Gastroesophageal sphincter (tissue), 4 donors: ENCODE results near the gene NACA. TPM values are rescaled to one million over a fixed set of nuclear protein-coding genes. Genes with fewer than 3 reads are reported as not detected.

Experiments used
- ATAC-seq: fragments of 150-250 bp; one replicate; pipeline ENCODE4 v1.9.1; 2016; ENCODE audit warnings: mild to moderate bottlenecking, moderate library complexity
- H3K27ac ChIP-seq, 4 donors: fragments of 200-600 bp; sonication (generic) in 3 of 4; 1 replicate in 3 of 4; 2 replicates in 1 of 4; pipeline ENCODE4 v1.5.1; 2016 to 2019
- H3K27me3 ChIP-seq: fragments of 200-600 bp; sonication (generic); one replicate; pipeline ENCODE4 v1.5.1; 2019
- H3K36me3 ChIP-seq, 2 donors: fragments of 200-600 bp; sonication (generic); one replicate each; pipeline ENCODE4 v1.5.1; 2019; ENCODE audit warnings: control low read depth in 1 of 2
- H3K4me1 ChIP-seq, 3 donors: fragments of 200-600 bp; sonication (generic); 1 replicate in 2 of 3; 2 replicates in 1 of 3; pipeline ENCODE4 v1.5.1; 2016 to 2019; ENCODE audit warnings: control low read depth in 2 of 3
- H3K4me3 ChIP-seq, 2 donors: fragments of 200-600 bp; sonication (generic); one replicate each; pipeline ENCODE4 v1.5.1; 2019; ENCODE audit warnings: mild to moderate bottlenecking in 1 of 2, moderate library complexity in 1 of 2
- H3K9me3 ChIP-seq, 3 donors: fragments of 200-600 bp; sonication (generic); one replicate each; pipeline ENCODE4 v1.5.1; 2017 to 2019; ENCODE audit warnings: control low read depth in 2 of 3
- CTCF ChIP-seq, 4 experiments: fragments of 200-600 bp in 2 of 4; fragments of 450-650 bp in 2 of 4; sonication (generic) in 1 of 4; IDR thresholded peaks; one replicate each; pipeline ENCODE4 v1.5.1; 2017 to 2019; ENCODE audit warnings: antibody characterized with exemption in 4 of 4, mild to moderate bottlenecking in 2 of 4, moderate library complexity in 2 of 4
- EP300 ChIP-seq: sonication (generic); formaldehyde crosslinking; IDR thresholded peaks from one replicate; pipeline ENCODE4 v1.6.1; 2017; ENCODE audit warnings: antibody characterized with exemption, mild to moderate bottlenecking
- POLR2A ChIP-seq, 2 donors: fragments of 450-650 bp; IDR thresholded peaks; one replicate each; pipeline ENCODE4 v1.6.1; 2017; ENCODE audit warnings: antibody characterized with exemption in 2 of 2, mild to moderate bottlenecking in 2 of 2, moderate library complexity in 1 of 2
- POLR2AphosphoS5 ChIP-seq: sonication (generic); formaldehyde crosslinking; IDR thresholded peaks from one replicate; pipeline ENCODE4 v1.6.1; 2017; ENCODE audit warnings: antibody characterized with exemption
- WGBS, 2 donors: methylation state at CpG; one replicate each; pipeline ENCODE4 v1.1.5; 2018; ENCODE audit warnings: low coverage in 1 of 2; 5-methylcytosine and 5-hydroxymethylcytosine counted together
- small RNA-seq, 4 donors: library from RNA; depleted of rRNA; stranded (forward); fragments of <200 nt; gene quantifications; one replicate each; pipeline ENCODE3, GENCODE V24; 2016
- total RNA-seq, 4 donors: library from RNA; depleted of rRNA; stranded (reverse); fragments of >200 nt; gene quantifications; one replicate each; pipeline ENCODE4 v1.1.0, GENCODE V29; 2016

NACA gene
- total RNA-seq, 4 donors from 2014 or later = 1,080 to 1,809 (median 1,519) TPM

DNA sequence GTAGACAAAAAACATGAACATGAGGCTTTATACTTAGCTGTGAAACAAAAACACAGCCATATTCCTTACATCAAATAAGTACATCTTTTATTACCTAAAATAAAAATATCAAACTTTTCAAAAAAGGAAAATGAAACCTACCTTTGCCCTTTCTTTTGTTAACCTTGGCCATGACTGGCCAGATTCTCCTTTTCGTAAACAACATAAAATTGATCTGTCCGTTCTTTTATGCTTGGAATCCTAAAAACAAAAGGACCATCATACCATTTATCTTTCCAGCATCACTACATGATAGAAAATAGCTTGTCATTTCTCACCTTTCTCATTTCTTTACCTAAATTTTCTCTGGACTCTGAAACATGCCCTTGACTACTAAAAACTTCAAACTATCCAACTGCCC, 53.5 kb downstream of the NACA start:
- no peak for TF ChIP-seq POLR2A (IDR thresholded peaks at IDR 0.05)
- no peak for TF ChIP-seq EP300
- no peak for TF ChIP-seq POLR2AphosphoS5
- TF ChIP-seq CTCF (IDR thresholded peaks at IDR 0.05) = no peak
- WGBS, 2 donors = 75 to 82% methylated on average over 2 of the region's 2 CpGs
- Histone ChIP-seq H3K36me3 (peaks cover 0 to 60% of the 10 kb centered on the region in 2 donors), H3K4me3 (no peak overlapping the region), H3K27me3 (no peaks in the 10 kb centered on the region), H3K4me1 (peaks cover 0 to 55% (median 5%) of the 10 kb centered on the region in 3 donors), H3K9me3 (no peaks in the 10 kb centered on the region), H3K27ac (peak overlapping the region in 1 of 4 donors; percentile 9)
- ATAC-seq = no peak

GRCh38 chr12:56670836-56671235, 54.3 kb downstream of the NACA start:
- ATAC-seq = no peak
- Histone ChIP-seq H3K4me1 (peaks cover 0 to 47% (median 5%) of the 10 kb centered on the region in 3 donors), H3K9me3 (no peaks in the 10 kb centered on the region), H3K27ac (no peak overlapping the region), H3K36me3 (peaks cover 0 to 68% of the 10 kb centered on the region in 2 donors), H3K27me3 (no peaks in the 10 kb centered on the region), H3K4me3 (no peak overlapping the region)
- no peak for TF ChIP-seq CTCF (IDR thresholded peaks at IDR 0.05)
- TF ChIP-seq EP300 = no peak
- TF ChIP-seq POLR2AphosphoS5 = no peak
- TF ChIP-seq POLR2A (IDR thresholded peaks at IDR 0.05) = no peak
- WGBS, 2 donors = 89 to 100% methylated on average over 1 to 4 of the region's 4 CpGs

DNA sequence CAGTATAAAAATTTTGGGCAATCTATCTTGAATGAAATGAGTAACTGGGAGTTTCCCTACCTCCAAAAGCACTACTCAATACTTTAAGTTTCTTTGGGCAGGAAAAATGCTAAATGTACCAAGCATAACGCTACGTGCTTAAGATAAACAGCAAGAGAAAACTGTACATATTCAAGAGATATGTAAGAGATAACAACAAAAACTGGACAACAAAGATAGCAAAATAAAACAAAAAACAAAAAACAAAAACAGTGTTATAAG, 57.0 kb downstream of the NACA start:
- Histone ChIP-seq H3K27ac (no peak overlapping the region), H3K4me1 (peaks cover 0 to 36% (median 5%) of the 10 kb centered on the region in 3 donors), H3K36me3 (peaks cover 0 to 95% of the 10 kb centered on the region in 2 donors), H3K9me3 (no peaks in the 10 kb centered on the region), H3K27me3 (no peaks in the 10 kb centered on the region), H3K4me3 (no peak overlapping the region)
- WGBS, 2 donors = 73 to 100% methylated on average over 1 to 2 of the region's 2 CpGs
- TF ChIP-seq POLR2AphosphoS5 (no peak), POLR2A (IDR thresholded peaks at IDR 0.05) (no peak), EP300 (no peak), CTCF (IDR thresholded peaks at IDR 0.05) (no peak)
- ATAC-seq = no peak

Small RNA genes lying within 50 kb of the gene (small RNA-seq; reads per million reads assigned to genes)
- 0 reads per million in 4 donors for gene RN7SL809P

Other genes starting within 250 kb of the NACA start
- gene GLS2, start 237.1 kb downstream of the NACA start, total RNA-seq = 1 to 10 TPM; 1.1 to 4.1 (median 1.6) TPM
- gene RBMS2, start 203.5 kb downstream of the NACA start, total RNA-seq = 10 to 100 TPM; 25.4 to 50.2 (median 31.8) TPM
- gene BAZ2A, start 95.0 kb downstream of the NACA start, total RNA-seq = 10 to 100 TPM; 32.1 to 73.2 (median 54.6) TPM
- gene ATP5F1B, start 79.3 kb downstream of the NACA start, total RNA-seq = 100 to 1,000 TPM; 315 to 472 (median 432) TPM
- gene PTGES3, start 37.0 kb downstream of the NACA start, total RNA-seq = 100 to 1,000 TPM in 2 of 4 donors, 10 to 100 TPM in 2; 73.5 to 115 (median 104) TPM
- 10 to 100 TPM in 1 of 4 donors, 1 to 10 TPM in 3; 2.6 to 13.0 (median 5.1) TPM for gene PRIM1, start 27.0 kb upstream of the NACA start, total RNA-seq
- gene HSD17B6, start 38.0 kb upstream of the NACA start, total RNA-seq = 1 to 10 TPM in 3 of 4 donors, not detected in 1; 2.6 to 6.6 (median 5.2) TPM
- not detected for gene SDR9C7, start 209.1 kb upstream of the NACA start, total RNA-seq
- under 1 TPM in 3 of 4 donors, not detected in 1; 0.22 to 0.81 (median 0.27) TPM for gene RDH16, start 232.3 kb upstream of the NACA start, total RNA-seq